ENCODE data around the gene CYP24A1. TPM values are rescaled to one million over a fixed set of nuclear protein-coding genes. Genes with fewer than 3 reads are reported as not detected.

CYP24A1 gene
- total and polyA plus RNA-seq, 2 donors (not counting 3 experiments of a cell fraction or from before 2014, with no cell fraction given) = not detected

GRCh38 chr20:54161821-54162149 is 12.0 kb downstream of the CYP24A1 start:
- Histone ChIP-seq H3K4me2 (ENCODE audit: insufficient read depth, low read length) (no peak overlapping the region), H3K4me1 (ENCODE audit: control insufficient read depth, extremely low read depth, insufficient read depth, low read length) (no peaks in the 10 kb centered on the region), H3K27me3 (ENCODE audit: control insufficient read depth in 2 of 2, insufficient read depth in 2 of 2, low read length in 2 of 2) (no peaks in the 10 kb centered on the region), H2AFZ (ENCODE audit: low read depth, low read length) (no peak overlapping the region), H3K27ac (ENCODE audit: insufficient read depth, low read depth, low read length) (no peak overlapping the region), H3K9me3 (replicated peaks; ENCODE audit: control insufficient read depth, insufficient read depth, low read length) (no peaks in the 10 kb centered on the region), H3K79me2 (ENCODE audit: control insufficient read depth, insufficient read depth, low read length) (no peaks in the 10 kb centered on the region), H3K36me3 (ENCODE audit: control insufficient read depth in 2 of 2, extremely low read depth in 1 of 2, insufficient read depth in 2 of 2, low read length in 2 of 2) (no peaks in the 10 kb centered on the region), H3K9ac (replicated peaks; ENCODE audit: extremely low read depth, insufficient read depth, low read length) (no peak overlapping the region), H4K20me1 (replicated peaks; ENCODE audit: control insufficient read depth, extremely low read depth, insufficient read depth, low read length) (no peaks in the 10 kb centered on the region), H3K4me3 (replicated peaks in 1 of 3; ENCODE audit: insufficient read depth in 1 of 3, low read depth in 1 of 3, low read length in 3 of 3) (no peak overlapping the region), H3K9me1 (replicated peaks; ENCODE audit: control insufficient read depth, extremely low read depth, insufficient read depth, low read length) (no peaks in the 10 kb centered on the region)
- no TSS peak for BruUV-seq (replicated peaks)
- POLR2A ChIA-PET = no interaction called here
- no peak for FAIRE-seq
- dilution Hi-C loops (cut with MboI; ENCODE audit: extremely low pct_ligation_motif_present, low sequenced_read_pairs) = no loop called here
- CTCF ChIA-PET = no interaction called here
- intact Hi-C loops (cut with micrococcal nuclease) = no loop called here
- DNase-seq (ENCODE audit: low read depth, low spot score) = no peak
- no peak for TF ChIP-seq GATA2 (IDR thresholded peaks at IDR 0.05; ENCODE audit: insufficient read depth, insufficient read length, low read depth, low read length)
- TF ChIP-seq FOS (IDR thresholded peaks at IDR 0.05; ENCODE audit: borderline replicate concordance, insufficient read depth, low read length) = no peak
- no peak for TF ChIP-seq EZH2 (IDR thresholded peaks at IDR 0.05; ENCODE audit: borderline replicate concordance, low read depth, low read length, severe bottlenecking)
- TF ChIP-seq POLR2A (IDR thresholded peaks at IDR 0.05; ENCODE audit: low read depth, low read length) = no peak
- no peak for TF ChIP-seq MYC (IDR thresholded peaks at IDR 0.05; ENCODE audit: low read depth, low read length)
- TF ChIP-seq CTCF (IDR thresholded peaks at IDR 0.05; ENCODE audit: extremely low read depth in 1 of 2, insufficient read depth in 1 of 2, low read depth in 1 of 2, low read length in 2 of 2) = no peak
- no peak for TF ChIP-seq POLR2AphosphoS5 (IDR thresholded peaks at IDR 0.05; ENCODE audit: insufficient read depth, low read depth, low read length)
- TF ChIP-seq MAX (IDR thresholded peaks at IDR 0.05; ENCODE audit: insufficient read depth, insufficient read length) = no peak
- TF ChIP-seq JUN (IDR thresholded peaks at IDR 0.05; ENCODE audit: borderline replicate concordance, insufficient read depth, insufficient read length, low read depth) = no peak
